ENCODE measurements around the gene SLC35E1. TPM values are rescaled to one million over a fixed set of nuclear protein-coding genes. Genes with fewer than 3 reads are reported as not detected.

Gene SLC35E1
- total RNA-seq, 4 donors from 2014 or later, result 30.7 to 43.2 (median 39.2) TPM

DNA sequence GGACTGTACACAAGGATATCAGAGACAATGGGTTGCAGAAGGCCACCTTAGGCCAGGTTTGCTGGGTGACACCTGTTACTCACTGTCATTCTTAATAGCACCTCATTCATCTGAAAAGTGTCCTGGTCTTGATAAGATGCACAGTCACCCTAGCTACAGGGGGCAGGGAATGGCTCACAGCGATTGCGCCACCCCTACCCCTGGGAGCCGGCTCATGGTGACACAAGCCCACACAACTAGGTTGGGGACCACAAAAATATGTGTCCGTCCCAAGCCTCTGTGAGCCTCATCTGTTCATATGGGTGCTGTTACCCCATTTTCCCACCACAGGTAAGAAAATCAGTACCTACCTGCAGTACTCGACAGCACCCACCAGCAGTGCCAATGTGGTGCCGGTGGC, 32.4 kb upstream of the SLC35E1 start:
- TF ChIP-seq, protein P1, sequence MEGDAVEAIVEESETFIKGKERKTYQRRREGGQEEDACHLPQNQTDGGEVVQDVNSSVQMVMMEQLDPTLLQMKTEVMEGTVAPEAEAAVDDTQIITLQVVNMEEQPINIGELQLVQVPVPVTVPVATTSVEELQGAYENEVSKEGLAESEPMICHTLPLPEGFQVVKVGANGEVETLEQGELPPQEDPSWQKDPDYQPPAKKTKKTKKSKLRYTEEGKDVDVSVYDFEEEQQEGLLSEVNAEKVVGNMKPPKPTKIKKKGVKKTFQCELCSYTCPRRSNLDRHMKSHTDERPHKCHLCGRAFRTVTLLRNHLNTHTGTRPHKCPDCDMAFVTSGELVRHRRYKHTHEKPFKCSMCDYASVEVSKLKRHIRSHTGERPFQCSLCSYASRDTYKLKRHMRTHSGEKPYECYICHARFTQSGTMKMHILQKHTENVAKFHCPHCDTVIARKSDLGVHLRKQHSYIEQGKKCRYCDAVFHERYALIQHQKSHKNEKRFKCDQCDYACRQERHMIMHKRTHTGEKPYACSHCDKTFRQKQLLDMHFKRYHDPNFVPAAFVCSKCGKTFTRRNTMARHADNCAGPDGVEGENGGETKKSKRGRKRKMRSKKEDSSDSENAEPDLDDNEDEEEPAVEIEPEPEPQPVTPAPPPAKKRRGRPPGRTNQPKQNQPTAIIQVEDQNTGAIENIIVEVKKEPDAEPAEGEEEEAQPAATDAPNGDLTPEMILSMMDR (IDR thresholded peaks at IDR 0.05), result no peak
- WGBS, 2 donors, result 94 to 96% methylated on average over 6 of the region's 6 CpGs
- no peak for DNase-seq (ENCODE audit: low spot score in 2 of 2)
- H3K4me3 ChIP-seq (ENCODE audit: low read depth, poor library complexity, severe bottlenecking), result no peak overlapping the region
- intact Hi-C loops (cut with DNase I; ENCODE audit: low total_unique reads), result no loop called here

DNA sequence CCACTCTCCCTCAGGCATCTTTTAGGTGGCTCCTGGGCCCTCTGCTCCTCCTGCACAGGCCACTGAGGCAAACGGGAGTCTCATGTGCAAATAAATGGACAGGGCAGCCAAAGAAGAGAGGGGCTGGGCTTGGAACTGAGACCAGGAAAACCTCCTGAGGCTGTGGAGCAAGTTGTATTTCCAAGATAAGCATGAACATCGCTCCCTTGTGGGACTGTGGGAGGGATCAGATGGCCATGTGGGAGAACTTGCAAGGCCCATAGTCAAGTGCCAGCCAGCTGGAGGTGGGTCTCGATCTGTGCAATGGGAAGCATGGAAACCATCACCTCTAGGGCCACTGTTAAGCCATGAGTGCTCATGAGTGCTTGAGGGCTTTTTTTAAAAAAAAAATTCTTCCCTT, 30.9 kb upstream of the SLC35E1 start:
- TF ChIP-seq POLR2A (IDR thresholded peaks at IDR 0.05), result no peak
- TF ChIP-seq, protein P1 (IDR thresholded peaks at IDR 0.05), result no peak
- intact Hi-C loops (cut with DNase I; ENCODE audit: low total_unique reads), result no loop called here
- WGBS, 2 donors, result 64 to 66% methylated on average over 3 of the region's 3 CpGs
- DNase-seq (ENCODE audit: low spot score in 2 of 2), result no peak
- no peak overlapping the region for H3K4me3 ChIP-seq (ENCODE audit: low read depth, poor library complexity, severe bottlenecking)

DNA sequence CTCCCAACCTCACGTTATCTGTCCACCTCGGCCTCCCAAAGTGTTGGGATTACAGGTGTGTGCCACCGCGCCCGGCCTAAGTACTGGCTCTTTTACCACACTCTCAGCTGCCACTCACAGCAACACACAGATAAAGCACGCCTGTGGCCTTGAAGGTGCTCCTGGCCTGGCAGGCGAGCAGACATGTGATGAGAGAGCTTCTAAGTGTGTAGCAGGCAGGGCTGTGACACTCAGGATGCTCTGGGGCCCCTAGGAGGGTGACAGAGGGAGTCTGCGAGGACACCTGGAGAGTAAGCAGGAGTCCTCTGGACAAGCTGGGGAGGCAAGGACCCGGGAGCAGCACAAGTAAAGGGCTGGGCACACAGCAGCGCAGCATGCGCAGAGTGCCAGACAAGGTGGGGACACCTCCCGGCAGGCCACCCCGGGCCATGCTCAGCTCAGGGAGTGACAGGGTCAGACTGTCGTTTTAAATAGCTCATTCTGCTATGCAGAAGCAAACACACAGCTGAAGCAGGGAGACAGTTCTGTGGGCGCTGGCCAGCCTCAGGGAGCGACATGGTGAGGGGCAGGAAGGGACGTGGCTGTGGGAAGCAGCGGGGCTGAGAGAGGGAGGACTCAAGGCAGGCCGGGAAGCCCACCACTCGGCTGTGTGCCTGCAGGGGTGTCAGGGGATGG, 29.3 kb upstream of the SLC35E1 start:
- intact Hi-C loops (cut with DNase I; ENCODE audit: low total_unique reads), result no loop called here
- no peak overlapping the region for H3K4me3 ChIP-seq (ENCODE audit: low read depth, poor library complexity, severe bottlenecking)
- 95 to 96% methylated on average over 20 of the region's 20 CpGs for WGBS, 2 donors
- no peak for TF ChIP-seq POLR2A (IDR thresholded peaks at IDR 0.05)
- TF ChIP-seq, protein P1 (IDR thresholded peaks at IDR 0.05), result no peak
- DNase-seq (ENCODE audit: low spot score in 2 of 2), result no peak

DNA sequence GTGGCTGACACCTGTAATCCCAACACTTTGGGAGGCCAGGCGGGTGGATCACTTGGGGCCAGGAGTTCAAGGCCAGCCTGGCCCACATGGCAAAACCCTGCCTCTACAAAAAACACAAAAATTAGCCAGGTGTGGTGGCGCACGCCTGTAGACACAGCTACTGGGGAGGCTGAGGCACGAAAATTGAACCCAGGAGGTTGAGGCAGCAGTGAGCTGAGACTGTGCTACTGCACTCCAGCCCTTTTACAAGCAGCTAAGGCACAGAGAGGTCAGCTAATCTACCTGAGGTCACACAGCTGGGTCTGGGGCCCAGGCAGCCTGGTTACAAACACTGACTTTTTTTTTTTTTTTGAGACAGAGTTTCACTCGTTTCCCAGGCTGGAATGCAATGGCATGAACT, 28.6 kb upstream of the SLC35E1 start:
- WGBS, 2 donors, result 90 to 96% methylated on average over 5 of the region's 5 CpGs
- TF ChIP-seq POLR2A (IDR thresholded peaks at IDR 0.05), result no peak
- TF ChIP-seq, protein P1 (IDR thresholded peaks at IDR 0.05), result no peak
- no peak for DNase-seq (ENCODE audit: low spot score in 2 of 2)
- intact Hi-C loops (cut with DNase I; ENCODE audit: low total_unique reads), result no loop called here
- H3K4me3 ChIP-seq (ENCODE audit: low read depth, poor library complexity, severe bottlenecking), result no peak overlapping the region

DNA sequence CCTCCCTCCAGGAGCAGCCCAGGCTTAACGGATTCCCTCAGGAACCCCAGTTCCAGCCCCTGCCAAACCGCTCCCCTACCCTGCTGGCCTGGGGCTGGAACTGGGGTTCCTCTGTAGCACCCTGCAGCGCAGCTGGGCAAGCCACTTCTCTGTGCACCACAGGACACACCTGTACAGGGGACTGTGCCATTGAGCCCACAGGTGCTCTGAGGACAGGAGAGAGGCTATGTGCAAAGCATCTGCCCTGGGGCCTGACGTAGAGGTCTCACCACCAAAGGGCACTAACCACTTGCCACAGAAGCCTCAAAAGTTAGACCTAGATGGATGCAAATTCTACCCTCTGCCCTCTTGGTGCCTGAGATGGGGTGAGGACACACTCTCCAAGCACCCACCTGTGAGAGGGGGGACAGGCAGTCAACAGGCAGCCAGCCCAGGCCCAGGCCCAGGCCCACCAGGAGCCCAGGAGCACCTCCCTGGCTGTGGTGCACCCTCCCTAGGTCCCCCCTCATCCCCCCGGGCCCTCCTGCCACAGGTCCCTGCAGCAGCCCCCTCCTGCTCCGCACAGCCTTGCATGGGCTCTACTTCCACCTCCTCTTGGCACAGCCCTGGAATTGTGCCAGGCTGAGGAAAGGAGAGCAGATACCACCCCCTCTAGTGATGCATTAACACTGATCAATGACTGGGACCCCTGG, 27.6 kb upstream of the SLC35E1 start:
- intact Hi-C loops (cut with DNase I; ENCODE audit: low total_unique reads), result no loop called here
- no peak for DNase-seq (ENCODE audit: low spot score in 2 of 2)
- TF ChIP-seq, protein P1 (IDR thresholded peaks at IDR 0.05), result no peak
- no peak for TF ChIP-seq POLR2A (IDR thresholded peaks at IDR 0.05)
- no peak overlapping the region for H3K4me3 ChIP-seq (ENCODE audit: low read depth, poor library complexity, severe bottlenecking)
- 81 to 87% methylated on average over 3 to 6 of the region's 6 CpGs for WGBS, 2 donors
